H1 (cell line): ENCODE data around the gene RNU6-9. TPM values are rescaled to one million over a fixed set of nuclear protein-coding genes. Genes with fewer than 3 reads are reported as not detected.
"Not testable (repeated sequence)": the region's sequence is repeated elsewhere in the genome, so short reads cannot be mapped to it uniquely, and the experiment has no call there.

Experiments
- CTCF ChIA-PET: fragments of 300-600 bp; sonication (Branson Sonifier 250); formaldehyde crosslinking; loops from one replicate; lab custom pipeline; 2021; ENCODE audit not compliant: partially characterized antibody; lab: Charles Lee
- POLR2A ChIA-PET: fragments of 300-600 bp; sonication (Branson Sonifier 250); formaldehyde crosslinking; loops from one replicate; lab custom pipeline; 2021; ENCODE audit warnings: inconsistent platforms; ENCODE audit not compliant: partially characterized antibody; lab: Charles Lee
- DNase-seq, 2 experiments: peaks; one replicate each; pipeline versions ENCODE4 v3.0.0 to v3.0.0-alpha.2; 2010 to 2022; ENCODE audit warnings: low spot score in 2 of 2, low read depth in 1 of 2, mixed read lengths in 1 of 2
- FAIRE-seq: peaks from 2 replicates; lab custom pipeline; 2011; peaks lifted over from hg19 to GRCh38; lab: Jason Lieb, UNC
- H2AFZ ChIP-seq: 2 replicates; pipeline ENCODE4 v1.8.1; 2012; ENCODE audit warnings: low read length, inconsistent platforms
- H2AK5ac ChIP-seq: 2 replicates; pipeline ENCODE4 v1.6.1; 2013; ENCODE audit warnings: low read depth, low read length
- H2BK120ac ChIP-seq: replicated peaks from 2 replicates; pipeline ENCODE3; 2013; ENCODE audit warnings: low read depth, low read length, inconsistent platforms
- H2BK12ac ChIP-seq: 2 replicates; pipeline ENCODE4 v1.6.1; 2013; ENCODE audit warnings: low read depth, low read length
- H2BK15ac ChIP-seq: 2 replicates; pipeline ENCODE4 v1.6.1; 2013; ENCODE audit warnings: low read length
- H2BK20ac ChIP-seq: 2 replicates; pipeline ENCODE4 v1.6.1; 2013; ENCODE audit warnings: low read length
- H2BK5ac ChIP-seq: 2 replicates; pipeline ENCODE4 v1.6.1; 2013; ENCODE audit warnings: low read depth, low read length
- H3K14ac ChIP-seq: 2 replicates; pipeline ENCODE4 v1.6.1; 2013; ENCODE audit warnings: inconsistent platforms; ENCODE audit not compliant: insufficient read length
- H3K18ac ChIP-seq: 2 replicates; pipeline ENCODE4 v1.6.1; 2013; ENCODE audit warnings: low read length; ENCODE audit errors: extremely low read depth
- H3K23ac ChIP-seq: 2 replicates; pipeline ENCODE4 v1.6.1; 2013; ENCODE audit warnings: inconsistent platforms; ENCODE audit not compliant: insufficient read length
- H3K23me2 ChIP-seq: 2 replicates; pipeline ENCODE4 v1.6.1; 2013; ENCODE audit warnings: low read depth, low read length
- H3K27ac ChIP-seq: 2 replicates; pipeline ENCODE4 v1.6.1; 2011; ENCODE audit warnings: low read depth, low read length, inconsistent platforms
- H3K27me3 ChIP-seq, 4 experiments: replicated peaks in 1 of 4; 1 replicate in 1 of 4; 2 replicates in 3 of 4; pipeline versions ENCODE4 v1.6.1 to v1.8.1; 2011 to 2013; ENCODE audit warnings: low read length in 3 of 4, mild to moderate bottlenecking in 3 of 4, inconsistent platforms in 2 of 4, mixed read lengths in 2 of 4, moderate library complexity in 1 of 4; ENCODE audit not compliant: control insufficient read depth in 3 of 4, insufficient read depth in 3 of 4; ENCODE audit errors: extremely low read depth in 1 of 4
- H3K36me3 ChIP-seq, 4 experiments: 2 replicates each; pipeline versions ENCODE4 v1.6.1 to v1.8.1; 2011 to 2013; ENCODE audit warnings: mild to moderate bottlenecking in 4 of 4, low read length in 3 of 4, moderate library complexity in 2 of 4, control low read depth in 1 of 4, inconsistent platforms in 1 of 4; ENCODE audit not compliant: insufficient read depth in 4 of 4, control insufficient read depth in 2 of 4
- H3K4ac ChIP-seq: replicated peaks from 2 replicates; pipeline ENCODE3; 2013; ENCODE audit warnings: low read length, low read depth, mixed read lengths, inconsistent platforms; ENCODE audit not compliant: insufficient read length
- H3K4me1 ChIP-seq, 4 experiments: replicated peaks in 1 of 4; 1 replicate in 1 of 4; 2 replicates in 3 of 4; pipeline versions ENCODE4 v1.6.1 to v1.8.1; 2011 to 2013; ENCODE audit warnings: low read length in 3 of 4, inconsistent platforms in 2 of 4, mixed read lengths in 1 of 4; ENCODE audit not compliant: insufficient read depth in 4 of 4, control insufficient read depth in 3 of 4
- H3K4me2 ChIP-seq, 2 experiments: 2 replicates each; pipeline versions ENCODE4 v1.6.1 to v1.8.1; 2011 to 2013; ENCODE audit warnings: low read depth in 2 of 2, low read length in 2 of 2, control low read depth in 1 of 2, inconsistent platforms in 1 of 2, mild to moderate bottlenecking in 1 of 2; ENCODE audit not compliant: insufficient read depth in 1 of 2
- H3K4me3 ChIP-seq, 4 experiments: fragments of 200-600, 300-600 bp in 1 of 4; sonication (generic), shearing (Covaris generic), sonication (Bioruptor Twin) in 1 of 4; 2 replicates each; pipeline versions ENCODE4 v1.5.1 to v1.8.1; 2011 to 2016; ENCODE audit warnings: low read length in 4 of 4, low read depth in 3 of 4, control low read depth in 2 of 4, inconsistent platforms in 2 of 4, mild to moderate bottlenecking in 2 of 4, mixed read lengths in 1 of 4, moderate library complexity in 1 of 4; ENCODE audit not compliant: insufficient read depth in 2 of 4; ENCODE audit errors: extremely low read depth in 1 of 4
- H3K56ac ChIP-seq: replicated peaks from 2 replicates; pipeline ENCODE3; 2013; ENCODE audit warnings: low read depth, mild to moderate bottlenecking, mixed read lengths, low read length, inconsistent platforms; ENCODE audit not compliant: insufficient read length
- H3K79me1 ChIP-seq: 2 replicates; pipeline ENCODE4 v1.6.1; 2013; ENCODE audit warnings: low read depth, low read length, control low read depth
- H3K79me2 ChIP-seq, 2 experiments: 2 replicates each; pipeline versions ENCODE4 v1.6.1 to v1.8.1; 2012 to 2013; ENCODE audit warnings: low read length in 2 of 2, mild to moderate bottlenecking in 2 of 2, inconsistent platforms in 1 of 2; ENCODE audit not compliant: insufficient read depth in 2 of 2, control insufficient read depth in 1 of 2
- H3K9ac ChIP-seq, 4 experiments: replicated peaks in 1 of 4; 1 replicate in 1 of 4; 2 replicates in 3 of 4; pipeline versions ENCODE4 v1.6.1 to v1.8.1; 2011 to 2013; ENCODE audit warnings: low read depth in 3 of 4, low read length in 3 of 4, control low read depth in 2 of 4, mild to moderate bottlenecking in 2 of 4, moderate library complexity in 2 of 4, inconsistent platforms in 1 of 4; ENCODE audit errors: extremely low read depth in 1 of 4
- H3K9me3 ChIP-seq, 2 experiments: 2 replicates each; pipeline versions ENCODE4 v1.6.1 to v1.8.1; 2012 to 2013; ENCODE audit warnings: mild to moderate bottlenecking in 2 of 2, moderate library complexity in 2 of 2, control low read depth in 1 of 2, inconsistent platforms in 1 of 2, low read depth in 1 of 2, low read length in 1 of 2, mixed read lengths in 1 of 2; ENCODE audit not compliant: insufficient read depth in 2 of 2
- H4K20me1 ChIP-seq, 2 experiments: replicated peaks in 1 of 2; 2 replicates each; pipeline versions ENCODE3 to v1.8.1; 2011 to 2013; ENCODE audit warnings: inconsistent platforms in 2 of 2, low read length in 2 of 2, mild to moderate bottlenecking in 1 of 2; ENCODE audit not compliant: insufficient read depth in 2 of 2, control insufficient read depth in 1 of 2
- H4K5ac ChIP-seq: 2 replicates; pipeline ENCODE4 v1.6.1; 2013; ENCODE audit warnings: low read length, low read depth, mixed read lengths, inconsistent platforms; ENCODE audit not compliant: insufficient read length
- H4K8ac ChIP-seq: 2 replicates; pipeline ENCODE4 v1.8.0; 2013; ENCODE audit warnings: mild to moderate bottlenecking, moderate library complexity, low read length, inconsistent platforms; ENCODE audit not compliant: insufficient read depth; ENCODE audit errors: extremely low read depth
- H4K91ac ChIP-seq: replicated peaks from 2 replicates; pipeline ENCODE3; 2013; ENCODE audit warnings: low read length, mixed read lengths, inconsistent platforms; ENCODE audit not compliant: insufficient read length
- WGBS, 2 experiments: shearing (Covaris generic) in 1 of 2; methylation state at CpG; one replicate each; pipeline versions ENCODE4 v1.1.6 to v1.1.7; 2013 to 2015; ENCODE audit warnings: low lambda C conversion rate in 2 of 2, mixed read lengths in 2 of 2, inconsistent platforms in 1 of 2, low coverage in 1 of 2, missing lambda C conversion rate in 1 of 2; ENCODE audit not compliant: insufficient replicate concordance in 2 of 2, insufficient coverage in 1 of 2, insufficient read length in 1 of 2; ENCODE audit errors: extremely low coverage in 1 of 2, missing lambda C conversion rate in 1 of 2; 5-methylcytosine and 5-hydroxymethylcytosine counted together
- polyA plus RNA-seq, 7 experiments: library from polyadenylated mRNA; depleted of rRNA in 3 of 7; stranded (reverse) in 5 of 7; unstranded in 2 of 7; fragments of >200 nt in 5 of 7; fragments of 200-250 nt in 2 of 7; gene quantifications; 1 replicate in 5 of 7; 2 replicates in 1 of 7; 4 replicates in 1 of 7; pipeline versions ENCODE4 v1.2.1 to v1.2.3, GENCODE V29; 2011 to 2013; ENCODE audit warnings: missing spikeins in 2 of 7, mixed read lengths in 2 of 7
- total RNA-seq: library from RNA; stranded (reverse); fragmentation: NEBNext Ultra II Directional; extraction: Animal tissue kit (Norgen Biotek cat#: 25700); gene quantifications from 2 replicates; pipeline ENCODE4 v1.2.1, GENCODE V29; 2021

Gene RNU6-9
- total and polyA plus RNA-seq, 2 of the 8 experiments (the other 6 are each of a cell fraction or from before 2014, with no cell fraction given), result not detected

- H3K9me3 ChIP-seq, H3K79me2 ChIP-seq, H3K27ac ChIP-seq, H2BK12ac ChIP-seq, H4K5ac ChIP-seq, H2AK5ac ChIP-seq, H4K20me1 ChIP-seq, H3K14ac ChIP-seq, H2BK15ac ChIP-seq, H4K8ac ChIP-seq, H3K18ac ChIP-seq, H3K56ac ChIP-seq, H3K23me2 ChIP-seq, H2BK5ac ChIP-seq, H3K4me3 ChIP-seq, H3K4me2 ChIP-seq, H3K9ac ChIP-seq, H3K79me1 ChIP-seq, H2AFZ ChIP-seq, H3K23ac ChIP-seq, FAIRE-seq, H3K27me3 ChIP-seq, H2BK120ac ChIP-seq, H3K4me1 ChIP-seq, DNase-seq, H2BK20ac ChIP-seq, H3K4ac ChIP-seq, H4K91ac ChIP-seq: not testable (repeated sequence)
- CTCF ChIA-PET, result interaction anchor here (0.6 to 3.2 kb wide), 5 partner anchors 10 to 272 kb away, joined by 3 to 12 read pairs (median 3); no protein-coding TSS in a partner anchor
- WGBS, 2 experiments, result 93% methylated on average over 6 of the region's 23 CpGs; no CpG with 5 or more reads in 1 of the 2 experiments
- POLR2A ChIA-PET, result interaction anchor here (1.2 to 11.5 kb wide), 2 partner anchors 12 to 149 kb away, joined by 4 to 82 read pairs; partner anchors contain the start of genes MED16 and RNU6-9
- peaks cover 0 to 16% (median 4%) of the 10 kb centered on the region in 4 experiments; a peak in 5 of 8 replicates for H3K36me3 ChIP-seq
Measured at GRCh38 chr19:877992-878660, 15.2 kb upstream of the RNU6-9 start.
